GM12801 (cell line): ENCODE data around the gene C2CD4D.

ENCODE experiments used
- CTCF ChIP-seq: IDR thresholded peaks from one replicate; pipeline ENCODE4 v1.5.1; 2011; ENCODE audit warnings: control low read depth; ENCODE audit not compliant: insufficient read length; ENCODE audit errors: extremely low read depth

Gene C2CD4D

DNA sequence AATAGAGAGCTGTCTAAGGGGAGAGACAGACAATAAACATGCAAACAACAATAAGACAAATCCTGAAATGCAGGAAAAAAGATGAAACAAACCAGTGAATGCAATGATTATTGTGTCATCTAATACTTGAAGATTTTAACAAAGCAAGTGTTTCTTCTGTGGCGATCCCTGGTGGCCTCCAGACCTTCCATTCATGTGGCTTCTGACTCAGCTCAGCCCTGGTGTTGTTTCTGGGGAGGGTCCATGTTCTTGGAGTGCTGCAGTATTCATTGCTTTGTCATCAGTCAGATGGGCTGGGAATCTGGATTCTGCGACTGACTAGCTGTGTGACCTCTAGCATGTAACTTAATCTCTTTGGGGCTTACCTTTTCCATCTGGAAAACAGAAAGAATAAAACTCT is 1.5 kb upstream of the C2CD4D start:
- TF ChIP-seq CTCF, result no peak

DNA sequence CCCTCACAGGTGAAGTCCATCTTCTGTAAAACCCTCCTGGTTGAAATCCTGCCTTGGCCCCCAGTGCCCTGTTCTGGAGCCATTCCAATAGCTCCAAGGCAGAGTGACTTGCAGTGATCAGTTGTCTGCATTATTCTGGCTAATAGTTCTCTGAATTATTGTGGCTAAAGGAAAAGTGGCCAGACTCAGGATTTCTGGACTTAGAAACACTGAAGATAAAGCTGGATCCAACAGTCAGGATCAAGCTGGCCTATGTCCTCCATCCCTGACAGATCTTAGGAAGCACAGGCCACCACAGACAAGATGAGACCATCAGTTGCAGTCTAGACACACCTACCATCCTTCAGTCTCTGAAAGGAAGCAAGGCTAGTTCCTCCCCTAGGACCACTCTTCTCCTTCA is 801 bp upstream of the C2CD4D start:
- TF ChIP-seq CTCF, result no peak

DNA sequence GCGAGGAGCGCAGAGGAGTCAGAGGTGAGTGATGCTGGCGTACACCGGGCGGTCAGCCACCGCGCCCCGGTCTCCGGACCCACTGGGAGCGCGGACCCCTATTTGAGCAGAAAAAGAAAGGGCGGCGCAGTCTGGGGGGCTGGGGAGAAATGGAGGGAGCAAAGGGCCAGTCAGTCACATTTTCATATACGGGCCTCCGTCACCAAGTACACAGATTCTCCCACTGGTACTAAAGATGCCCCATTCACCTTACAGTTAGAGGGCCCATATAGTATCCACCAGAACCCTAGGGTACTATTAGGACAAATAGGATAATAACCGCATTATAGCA is 573 bp downstream of the C2CD4D start:
- TF ChIP-seq CTCF, result no peak

DNA sequence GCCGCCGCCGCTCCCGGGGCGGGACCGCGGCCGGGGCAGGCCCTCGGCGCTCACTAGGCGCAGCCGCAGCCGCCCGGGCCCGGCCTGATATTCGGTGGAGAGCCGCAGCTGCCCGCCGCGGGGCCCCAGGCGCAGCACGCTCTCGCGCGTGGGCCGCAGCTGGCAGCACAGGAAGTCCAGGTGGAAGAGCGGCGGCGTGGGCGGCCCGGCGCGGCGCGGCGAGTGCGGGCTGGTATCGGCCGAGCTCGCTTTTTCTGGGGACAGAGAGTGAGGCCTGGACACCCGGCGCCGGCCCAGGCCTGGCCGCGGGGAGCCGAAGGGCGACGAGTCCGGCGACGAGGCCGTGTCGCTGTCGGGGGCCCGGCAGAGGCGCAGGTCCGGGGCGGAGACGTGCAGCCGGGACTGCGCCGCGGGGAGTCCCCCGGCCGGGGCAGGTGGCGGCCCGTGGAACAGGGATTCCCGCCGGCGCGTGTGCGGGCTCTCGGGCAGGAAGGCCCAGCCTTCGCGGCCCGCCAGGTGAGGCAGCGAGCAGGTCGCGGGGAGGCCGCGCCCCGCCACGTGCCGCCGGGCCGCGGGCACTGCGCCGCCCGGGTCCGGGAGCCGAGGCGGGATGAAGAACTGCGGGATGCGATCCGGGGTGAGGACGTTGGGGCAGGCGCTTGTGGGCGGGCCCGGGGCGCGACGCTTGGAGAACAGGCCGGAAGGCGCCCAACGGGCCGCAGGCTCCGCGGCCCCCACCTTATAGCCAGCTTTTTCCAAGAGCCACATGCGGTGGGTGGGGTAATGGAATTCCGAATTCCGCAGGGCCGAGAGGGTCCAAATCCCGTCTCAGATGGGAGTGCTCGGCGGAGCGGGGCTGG is 1.2 kb downstream of the C2CD4D start:
- TF ChIP-seq CTCF, result no peak

DNA sequence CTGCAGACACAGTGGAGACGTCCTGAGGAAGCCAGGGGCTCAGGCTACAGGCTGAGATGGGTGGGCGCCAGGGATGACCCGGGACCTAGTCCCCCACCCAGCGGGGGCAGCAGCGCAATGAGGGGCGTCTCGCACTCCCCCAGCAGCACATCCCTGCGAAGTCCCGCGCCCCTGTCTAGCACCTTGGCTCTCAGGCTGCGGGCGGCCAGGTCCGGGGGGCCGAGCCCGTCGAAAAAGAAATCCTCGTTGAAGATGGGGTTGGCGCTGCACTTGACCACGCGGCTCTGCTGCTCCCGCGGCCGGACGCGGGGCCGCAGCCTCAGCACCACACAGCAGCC is 1.8 kb downstream of the C2CD4D start:
- TF ChIP-seq CTCF, result no peak

DNA sequence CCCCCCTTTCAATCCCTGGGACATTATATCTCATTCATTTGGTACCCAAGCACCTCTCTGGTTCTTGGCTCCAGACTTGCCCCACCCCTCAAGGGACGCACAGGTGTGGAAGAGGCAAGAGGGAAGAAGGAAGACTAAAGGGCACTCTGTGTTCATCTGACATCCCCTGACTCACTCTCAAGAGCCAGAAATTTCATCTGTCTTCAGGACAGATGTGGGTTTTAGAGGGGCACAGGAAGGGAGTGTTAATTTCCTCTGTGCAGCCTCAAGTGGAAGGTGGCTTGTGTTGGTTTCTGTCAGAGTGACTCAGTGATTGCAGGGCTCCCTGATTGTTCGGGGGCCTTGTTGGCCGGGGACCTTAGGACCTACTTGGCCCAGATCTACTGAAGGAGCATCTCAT is 2.4 kb downstream of the C2CD4D start:
- no peak for TF ChIP-seq CTCF

GRCh38 chr1:151835596-151835995 is 4.0 kb downstream of the C2CD4D start:
- no peak for TF ChIP-seq CTCF
